Activated T-helper 2 cell treated with anti-CD3 and anti-CD28 coated beads, Interferon-gamma antibody, Interleukin-2, Interleukin-4, amounts not matched to agents 10 μg/mL and 5 μg/mL and 100 μg/mL, durations not matched to agents 14 hours and 24 hours and 36 hours (primary cell): ENCODE measurements around the gene ZNF552. TPM values are rescaled to one million over a fixed set of nuclear protein-coding genes. Genes with fewer than 3 reads are reported as not detected.

Source experiments
- DNase-seq: peaks from one replicate; pipeline ENCODE4 v3.0.0; 2021; ENCODE audit warnings: low spot score
- H3K27ac Mint-ChIP-seq: one replicate; pipeline ENCODE4 v1.8.0; 2021; ENCODE audit warnings: mixed read lengths
- H3K27me3 Mint-ChIP-seq: one replicate; pipeline ENCODE4 v1.8.0; 2021; ENCODE audit warnings: low read depth, mixed read lengths
- H3K36me3 Mint-ChIP-seq: one replicate; pipeline ENCODE4 v1.8.0; 2021; ENCODE audit warnings: low read depth, mixed read lengths
- H3K4me1 Mint-ChIP-seq: one replicate; pipeline ENCODE4 v1.8.0; 2021; ENCODE audit warnings: low read depth, mixed read lengths
- H3K4me3 Mint-ChIP-seq: one replicate; pipeline ENCODE4 v1.8.0; 2021; ENCODE audit warnings: low read depth, mild to moderate bottlenecking, moderate library complexity, mixed read lengths
- H3K9me3 Mint-ChIP-seq: one replicate; pipeline ENCODE4 v1.8.0; 2021; ENCODE audit warnings: mixed read lengths
- intact Hi-C: fragments of 100-400 bp; cut with micrococcal nuclease; formaldehyde crosslinking; loops from one replicate; pipeline ENCODE4 v1.15.1; 2023
- total RNA-seq: library from RNA; stranded (reverse); gene quantifications from 2 replicates; pipeline ENCODE4 v1.2.3, GENCODE V29; 2022

Gene ZNF552
- total RNA-seq, 1 donor from 2014 or later = 8.5 TPM

DNA sequence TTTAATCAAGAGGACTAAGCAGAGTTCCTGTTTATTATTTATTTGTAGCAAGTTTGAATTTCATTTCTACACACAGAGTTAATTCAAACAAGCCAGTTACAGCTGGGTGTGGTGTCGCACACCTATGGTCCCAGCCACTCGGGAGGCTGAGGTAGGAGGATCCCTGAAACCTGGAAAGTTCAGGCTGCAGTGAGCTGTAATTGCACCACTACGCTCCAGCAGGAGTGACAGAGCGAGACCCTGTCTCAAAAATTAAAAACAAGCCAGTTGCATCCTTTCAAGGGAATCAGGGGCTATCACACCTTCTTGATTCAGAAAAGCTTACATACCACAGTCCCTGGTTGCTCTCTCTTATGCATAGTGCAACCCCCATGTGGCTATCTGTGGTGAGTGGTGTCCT, 25.4 kb downstream of the ZNF552 start:
- Mint-ChIP-seq H3K27ac (no peak overlapping the region), H3K36me3 (peaks cover 75% of the 10 kb centered on the region), H3K27me3 (no peaks in the 10 kb centered on the region), H3K4me3 (no peak overlapping the region), H3K9me3 (peaks cover 65% of the 10 kb centered on the region), H3K4me1 (no peaks in the 10 kb centered on the region)
- no peak for DNase-seq
- intact Hi-C loops = no loop called here

DNA sequence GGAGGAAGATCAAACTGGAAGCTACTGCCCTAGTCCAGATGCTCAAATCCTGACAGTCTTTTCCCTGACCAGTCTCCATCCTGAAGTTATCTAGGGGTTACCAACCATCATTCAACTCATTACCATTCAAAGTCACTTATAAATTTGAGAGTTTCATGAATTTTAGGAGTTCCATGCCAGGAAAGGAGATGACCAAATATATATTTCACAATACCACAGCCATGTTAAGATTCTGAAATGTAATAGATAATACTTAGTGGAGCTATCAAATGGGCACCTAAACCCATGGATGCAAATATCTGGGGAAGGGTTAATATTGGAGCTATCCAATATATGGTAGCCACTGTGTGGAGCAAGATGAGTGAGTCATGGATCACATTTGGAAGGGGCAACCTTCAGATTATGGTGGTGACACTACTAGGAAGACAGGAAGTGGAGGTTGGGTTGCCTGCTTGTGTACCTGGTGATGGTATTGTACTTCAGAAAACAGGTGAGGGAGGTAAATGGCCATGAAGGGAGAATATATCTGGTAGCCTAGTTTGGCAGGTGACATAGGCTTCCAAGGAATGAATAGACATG, 26.5 kb downstream of the ZNF552 start:
- Mint-ChIP-seq H3K27ac (no peak overlapping the region), H3K4me3 (no peak overlapping the region), H3K4me1 (no peaks in the 10 kb centered on the region), H3K27me3 (no peaks in the 10 kb centered on the region), H3K9me3 (peaks cover 59% of the 10 kb centered on the region), H3K36me3 (peaks cover 70% of the 10 kb centered on the region)
- DNase-seq = no peak
- intact Hi-C loops = no loop called here

DNA sequence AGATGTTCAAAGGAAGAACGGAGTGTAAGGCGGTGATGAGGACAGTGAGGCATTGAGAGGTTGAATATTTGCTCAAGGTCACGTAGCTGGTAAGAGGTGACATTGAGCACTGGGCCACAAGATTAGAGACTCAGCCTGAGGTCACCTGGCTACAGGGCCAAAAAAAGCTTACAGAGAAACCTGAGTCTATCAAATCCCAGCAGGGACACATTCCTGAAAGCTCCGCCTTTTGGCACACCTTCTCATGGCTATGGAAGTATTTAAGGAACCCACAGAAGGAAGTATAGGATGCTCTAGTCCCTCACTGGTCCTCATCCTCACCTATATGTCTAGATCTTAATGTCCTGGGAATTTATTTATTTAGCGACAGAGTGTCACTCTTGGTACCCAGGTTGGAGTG, 27.8 kb downstream of the ZNF552 start:
- H3K4me3 Mint-ChIP-seq = no peak overlapping the region
- no peaks in the 10 kb centered on the region for H3K4me1 Mint-ChIP-seq
- peaks cover 54% of the 10 kb centered on the region for H3K9me3 Mint-ChIP-seq
- no peak overlapping the region for H3K27ac Mint-ChIP-seq
- intact Hi-C loops = no loop called here
- peaks cover 68% of the 10 kb centered on the region for H3K36me3 Mint-ChIP-seq
- DNase-seq = no peak
- H3K27me3 Mint-ChIP-seq = no peaks in the 10 kb centered on the region

DNA sequence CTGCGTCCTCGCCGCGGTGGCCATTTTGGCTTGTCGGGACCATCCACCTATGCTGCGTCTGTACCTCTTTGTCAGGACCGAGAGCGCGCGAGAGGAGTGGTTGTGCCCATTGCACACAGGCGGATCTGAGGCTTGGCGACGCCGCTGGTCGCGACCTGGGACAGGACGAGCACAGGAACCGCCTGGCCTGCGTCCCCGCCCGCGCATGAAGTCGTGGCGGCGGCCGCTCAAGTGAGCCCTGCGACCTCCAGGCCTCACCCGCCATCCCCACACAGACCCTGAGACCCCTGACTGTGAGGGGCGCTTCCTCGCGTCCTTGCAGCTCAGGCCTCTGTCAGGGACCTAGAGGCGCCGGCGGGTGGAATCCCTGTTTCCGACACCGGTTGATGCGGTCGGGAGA, 28.4 kb downstream of the ZNF552 start:
- no peaks in the 10 kb centered on the region for H3K27me3 Mint-ChIP-seq
- intact Hi-C loops = no loop called here
- no peak overlapping the region for H3K27ac Mint-ChIP-seq
- peaks cover 67% of the 10 kb centered on the region for H3K36me3 Mint-ChIP-seq
- H3K4me3 Mint-ChIP-seq = no peak overlapping the region
- peaks cover 55% of the 10 kb centered on the region for H3K9me3 Mint-ChIP-seq
- no peak for DNase-seq
- no peaks in the 10 kb centered on the region for H3K4me1 Mint-ChIP-seq

DNA sequence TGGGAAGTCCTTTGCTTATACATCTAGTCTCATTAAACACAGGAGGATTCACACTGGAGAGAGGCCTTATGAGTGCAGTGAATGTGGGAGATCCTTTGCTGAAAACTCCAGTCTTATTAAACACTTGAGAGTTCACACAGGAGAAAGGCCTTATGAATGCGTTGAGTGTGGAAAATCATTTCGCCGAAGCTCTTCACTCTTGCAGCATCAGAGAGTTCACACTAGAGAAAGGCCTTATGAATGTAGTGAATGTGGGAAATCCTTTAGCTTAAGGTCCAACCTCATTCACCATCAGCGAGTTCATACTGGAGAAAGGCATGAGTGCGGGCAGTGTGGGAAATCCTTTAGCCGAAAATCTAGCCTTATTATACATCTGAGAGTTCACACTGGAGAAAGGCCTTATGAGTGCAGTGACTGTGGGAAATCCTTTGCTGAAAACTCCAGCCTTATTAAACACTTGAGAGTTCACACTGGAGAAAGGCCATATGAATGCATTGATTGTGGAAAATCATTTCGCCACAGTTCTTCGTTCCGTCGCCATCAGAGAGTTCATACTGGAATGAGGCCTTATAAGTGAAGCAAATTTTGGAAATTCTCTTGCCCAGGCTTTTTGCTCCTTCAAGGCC, 35.4 kb downstream of the ZNF552 start:
- Mint-ChIP-seq H3K9me3 (peaks cover 56% of the 10 kb centered on the region), H3K4me3 (no peak overlapping the region), H3K27ac (no peak overlapping the region), H3K36me3 (peaks cover 77% of the 10 kb centered on the region), H3K4me1 (no peaks in the 10 kb centered on the region), H3K27me3 (no peaks in the 10 kb centered on the region)
- intact Hi-C loops = no loop called here
- no peak for DNase-seq

DNA sequence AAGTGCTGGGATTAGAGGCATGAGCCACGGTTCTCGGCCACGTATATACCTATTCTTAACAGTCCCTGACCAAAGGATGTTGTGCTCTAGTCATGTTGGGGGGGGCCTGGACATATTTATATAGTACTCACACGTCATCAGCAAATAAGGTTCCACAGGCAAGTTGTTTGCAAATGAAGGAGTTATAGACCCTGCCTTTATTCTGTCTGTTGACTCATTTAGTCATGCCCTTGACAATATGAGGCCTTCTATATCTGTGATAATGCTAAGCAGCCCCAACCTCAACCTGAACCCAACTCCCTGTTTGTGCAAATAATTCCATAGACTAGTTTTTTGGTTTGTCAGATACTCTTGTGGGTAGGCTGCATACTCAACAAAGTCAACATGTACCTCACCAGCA, 36.4 kb downstream of the ZNF552 start:
- H3K4me3 Mint-ChIP-seq = no peak overlapping the region

DNA sequence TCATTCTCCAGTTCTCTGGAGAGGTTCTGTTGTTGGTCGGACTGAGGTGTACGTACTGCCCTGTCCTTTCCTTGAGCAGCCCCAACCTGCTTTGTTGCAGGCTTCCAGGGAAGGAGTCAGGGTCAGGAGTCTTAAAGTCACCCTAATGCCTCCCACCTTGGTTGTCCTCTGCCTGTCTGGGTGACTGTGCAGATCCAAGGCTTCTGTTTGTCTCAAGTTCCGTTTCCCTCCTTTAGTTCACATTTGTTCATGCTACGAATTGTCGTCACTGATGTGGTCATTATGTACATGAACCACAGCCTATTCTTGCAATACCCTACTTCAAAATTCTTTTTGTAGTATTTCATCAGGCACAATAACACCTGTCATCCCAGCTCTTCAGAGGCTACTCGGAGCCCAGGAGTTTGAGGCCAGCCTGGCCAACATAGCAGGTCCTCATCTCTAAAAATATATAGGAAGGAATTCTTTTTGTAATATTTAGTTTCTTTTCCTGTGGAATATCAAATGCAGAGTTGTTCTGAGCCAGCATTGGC, 37.9 kb downstream of the ZNF552 start:
- no peaks in the 10 kb centered on the region for H3K27me3 Mint-ChIP-seq
- H3K9me3 Mint-ChIP-seq = peaks cover 74% of the 10 kb centered on the region
- no peak for DNase-seq
- no peaks in the 10 kb centered on the region for H3K4me1 Mint-ChIP-seq
- H3K27ac Mint-ChIP-seq = no peak overlapping the region
- intact Hi-C loops = no loop called here
- H3K36me3 Mint-ChIP-seq = peaks cover 91% of the 10 kb centered on the region
- no peak overlapping the region for H3K4me3 Mint-ChIP-seq

More for the DNA sequence above, 36.4 kb downstream of the ZNF552 start:
- DNase-seq = no peak
- Mint-ChIP-seq H3K36me3 (peaks cover 81% of the 10 kb centered on the region), H3K27me3 (no peaks in the 10 kb centered on the region), H3K27ac (no peak overlapping the region), H3K9me3 (peaks cover 62% of the 10 kb centered on the region), H3K4me1 (no peaks in the 10 kb centered on the region)
- intact Hi-C loops = no loop called here

DNA sequence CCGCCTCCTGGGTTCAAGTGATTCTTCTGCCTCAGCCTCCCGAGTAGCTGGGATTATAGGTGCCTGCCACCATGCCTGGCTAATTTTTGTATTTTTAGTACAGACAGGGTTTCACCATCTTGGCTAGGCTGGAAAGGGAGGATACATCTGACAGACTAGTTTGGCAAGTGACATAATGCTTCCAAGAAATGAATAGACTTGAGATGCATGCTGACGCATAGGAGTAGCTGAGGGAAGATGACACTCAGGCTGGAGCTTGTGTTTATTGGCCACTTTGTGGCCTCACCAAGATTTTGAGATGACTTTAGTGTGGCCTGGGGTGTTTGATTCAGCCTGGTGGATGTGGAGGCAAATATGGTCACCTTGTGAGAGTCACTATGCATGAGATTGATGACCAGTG, 41.2 kb downstream of the ZNF552 start:
- DNase-seq = no peak
- peaks cover 90% of the 10 kb centered on the region for H3K36me3 Mint-ChIP-seq
- no peak overlapping the region for H3K4me3 Mint-ChIP-seq
- intact Hi-C loops = no loop called here
- H3K27ac Mint-ChIP-seq = no peak overlapping the region
- no peaks in the 10 kb centered on the region for H3K27me3 Mint-ChIP-seq
- H3K9me3 Mint-ChIP-seq = peaks cover 70% of the 10 kb centered on the region
- peaks cover 8% of the 10 kb centered on the region for H3K4me1 Mint-ChIP-seq

DNA sequence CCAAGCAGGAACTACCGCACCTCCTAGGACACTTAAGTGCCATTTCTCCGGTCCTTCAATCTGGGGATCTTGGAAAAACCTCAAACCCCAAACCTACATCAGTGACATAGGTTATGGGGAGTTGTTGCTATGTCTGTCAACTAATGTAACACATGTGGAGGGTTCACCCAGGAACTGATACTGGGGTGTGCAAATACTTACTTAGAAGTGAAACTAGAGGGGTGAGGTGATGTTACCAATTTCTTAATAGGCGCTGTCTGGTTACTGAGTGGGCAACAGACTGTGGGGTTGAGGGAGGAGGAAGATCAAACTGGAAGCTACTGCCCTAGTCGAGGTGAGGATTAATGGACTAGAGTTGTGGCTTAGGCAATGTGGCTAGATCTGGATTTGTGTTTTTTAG, 43.3 kb downstream of the ZNF552 start:
- Mint-ChIP-seq H3K36me3 (peaks cover 81% of the 10 kb centered on the region), H3K9me3 (peaks cover 64% of the 10 kb centered on the region), H3K27me3 (no peaks in the 10 kb centered on the region), H3K27ac (no peak overlapping the region), H3K4me1 (peaks cover 8% of the 10 kb centered on the region), H3K4me3 (no peak overlapping the region)
- no peak for DNase-seq
- intact Hi-C loops = no loop called here

DNA sequence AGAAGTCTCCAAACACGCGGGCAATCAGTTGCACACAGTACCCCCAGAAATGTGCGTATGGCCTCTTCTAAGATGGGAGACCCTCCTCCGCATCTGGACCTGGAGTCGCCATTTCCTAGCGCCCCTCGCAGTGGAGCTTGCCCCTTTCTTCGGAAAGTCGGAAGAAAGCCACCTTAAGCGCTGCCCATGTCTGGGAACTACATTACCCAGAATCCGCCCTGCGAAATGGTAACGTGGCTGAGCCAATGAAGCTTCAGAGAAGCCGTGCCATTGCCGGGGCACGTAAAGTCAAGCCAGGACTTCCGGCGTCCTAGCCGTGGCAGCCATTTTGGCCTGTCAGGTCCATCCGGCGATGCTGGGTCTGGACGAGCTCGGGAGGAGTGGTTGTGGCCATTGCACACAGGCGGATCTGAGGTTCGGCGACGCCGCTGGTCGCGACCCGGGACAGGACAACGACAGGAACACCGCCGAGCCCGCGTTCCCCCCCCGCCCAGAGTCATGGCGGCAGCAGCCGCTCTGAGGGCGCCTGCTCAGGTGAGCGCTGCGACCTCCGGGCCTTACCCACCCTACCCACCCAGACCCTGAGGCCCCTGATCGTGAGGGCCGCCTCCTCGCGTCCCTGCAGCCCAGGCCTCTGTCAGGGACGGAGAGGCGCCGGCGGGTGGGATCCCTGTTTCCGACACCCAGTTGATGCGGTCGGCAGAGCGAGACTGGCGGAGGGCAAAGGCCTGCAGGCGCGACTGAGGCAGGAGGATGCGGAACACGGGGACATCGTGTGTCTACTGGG, 45.2 kb downstream of the ZNF552 start, which contains the start of gene ZNF586:
Gene ZNF586, plus strand, starts transcription at position 332 of the 787 bp plus-strand sequence. Its CDS starts 167 bp downstream, at position 499.
- H3K4me3 Mint-ChIP-seq = peak within 1 kb of the TSS; percentile 89
- peaks cover 63% of the 10 kb centered on the region for H3K36me3 Mint-ChIP-seq
- peaks cover 8% of the 10 kb centered on the region for H3K4me1 Mint-ChIP-seq
- peak within 1 kb of the TSS; percentile 85 for H3K27ac Mint-ChIP-seq
- peaks cover 64% of the 10 kb centered on the region for H3K9me3 Mint-ChIP-seq
- DNase-seq = peak; percentile 82
- H3K27me3 Mint-ChIP-seq = no peaks in the 10 kb centered on the region
- intact Hi-C loops = loop anchor here (1.0 to 2.0 kb wide), 3 partner anchors 23 to 45 kb away; partner anchors contain the start of genes ZNF552, ZNF671 and ZNF776

DNA sequence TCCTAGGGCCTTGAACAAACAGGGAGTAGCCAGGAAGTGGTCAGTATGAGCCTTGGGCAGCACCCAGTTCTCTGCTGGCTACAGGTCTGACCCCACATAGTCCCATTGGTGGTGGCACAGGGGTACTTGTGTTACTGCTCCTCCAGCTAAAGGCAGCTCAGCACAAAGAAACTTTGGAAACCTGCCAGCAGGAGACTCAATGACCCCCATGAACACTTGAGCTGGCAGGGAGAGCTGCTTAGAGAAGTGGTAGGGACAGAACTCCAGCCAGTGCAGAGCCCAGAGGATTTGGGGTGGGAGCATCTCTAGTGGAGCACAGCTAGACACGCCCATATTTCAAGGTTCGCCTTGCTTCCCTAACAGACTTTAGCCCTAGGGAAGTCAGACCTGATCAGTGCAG, 55.6 kb downstream of the ZNF552 start:
- Mint-ChIP-seq H3K27me3 (no peaks in the 10 kb centered on the region), H3K9me3 (peaks cover 75% of the 10 kb centered on the region), H3K4me3 (no peak overlapping the region), H3K27ac (no peak overlapping the region), H3K36me3 (peaks cover 83% of the 10 kb centered on the region), H3K4me1 (no peaks in the 10 kb centered on the region)
- intact Hi-C loops = no loop called here
- DNase-seq = no peak

DNA sequence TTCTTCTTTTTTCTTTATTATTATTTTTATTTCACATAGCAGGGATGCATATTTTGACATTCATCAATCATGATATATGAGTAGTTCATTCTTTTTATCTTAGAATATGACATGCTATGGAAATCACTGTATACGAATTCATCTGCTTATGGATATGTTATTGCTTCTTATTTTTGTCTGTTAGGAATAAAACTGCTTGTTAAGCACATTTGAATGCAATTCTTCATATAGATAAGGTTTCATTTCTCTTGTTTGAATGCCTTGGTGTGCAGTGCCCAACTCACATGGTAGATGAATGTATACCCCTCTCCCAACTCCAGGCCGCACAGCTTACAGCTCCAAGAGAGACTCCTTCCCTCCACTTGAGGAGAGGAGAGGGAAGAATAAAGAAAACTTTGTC, 56.8 kb downstream of the ZNF552 start:
- Mint-ChIP-seq H3K27me3 (no peaks in the 10 kb centered on the region), H3K4me3 (no peak overlapping the region), H3K27ac (no peak overlapping the region), H3K36me3 (peaks cover 86% of the 10 kb centered on the region), H3K4me1 (no peaks in the 10 kb centered on the region), H3K9me3 (peaks cover 82% of the 10 kb centered on the region)
- DNase-seq = no peak
- intact Hi-C loops = no loop called here
